ENCODE results near the gene AHCYL2. TPM values are rescaled to one million over a fixed set of nuclear protein-coding genes. Genes with fewer than 3 reads are reported as not detected.
"Not testable (repeated sequence)": the region's sequence is repeated elsewhere in the genome, so short reads cannot be mapped to it uniquely, and the experiment has no call there.

AHCYL2 gene
- total RNA-seq, 1 donor from 2014 or later: 10.1 TPM

- no peak for DNase-seq (ENCODE audit: low read depth)
- H3K36me3 ChIP-seq (ENCODE audit: control insufficient read depth, insufficient read depth, low read length): no peaks in the 10 kb centered on the region
- no peaks in the 10 kb centered on the region for H3K27me3 ChIP-seq (ENCODE audit: control insufficient read depth, insufficient read depth, low read length)
- H3K4me3 ChIP-seq (ENCODE audit: low read depth, low read length): no peak overlapping the region
- TF ChIP-seq, protein P1, sequence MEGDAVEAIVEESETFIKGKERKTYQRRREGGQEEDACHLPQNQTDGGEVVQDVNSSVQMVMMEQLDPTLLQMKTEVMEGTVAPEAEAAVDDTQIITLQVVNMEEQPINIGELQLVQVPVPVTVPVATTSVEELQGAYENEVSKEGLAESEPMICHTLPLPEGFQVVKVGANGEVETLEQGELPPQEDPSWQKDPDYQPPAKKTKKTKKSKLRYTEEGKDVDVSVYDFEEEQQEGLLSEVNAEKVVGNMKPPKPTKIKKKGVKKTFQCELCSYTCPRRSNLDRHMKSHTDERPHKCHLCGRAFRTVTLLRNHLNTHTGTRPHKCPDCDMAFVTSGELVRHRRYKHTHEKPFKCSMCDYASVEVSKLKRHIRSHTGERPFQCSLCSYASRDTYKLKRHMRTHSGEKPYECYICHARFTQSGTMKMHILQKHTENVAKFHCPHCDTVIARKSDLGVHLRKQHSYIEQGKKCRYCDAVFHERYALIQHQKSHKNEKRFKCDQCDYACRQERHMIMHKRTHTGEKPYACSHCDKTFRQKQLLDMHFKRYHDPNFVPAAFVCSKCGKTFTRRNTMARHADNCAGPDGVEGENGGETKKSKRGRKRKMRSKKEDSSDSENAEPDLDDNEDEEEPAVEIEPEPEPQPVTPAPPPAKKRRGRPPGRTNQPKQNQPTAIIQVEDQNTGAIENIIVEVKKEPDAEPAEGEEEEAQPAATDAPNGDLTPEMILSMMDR (IDR thresholded peaks at IDR 0.05; ENCODE audit: insufficient read depth, low read length, poor library complexity, severe bottlenecking): no peak
These were observed 177.4 kb downstream of the AHCYL2 start for GRCh38 chr7:129401967-129402860.

DNA sequence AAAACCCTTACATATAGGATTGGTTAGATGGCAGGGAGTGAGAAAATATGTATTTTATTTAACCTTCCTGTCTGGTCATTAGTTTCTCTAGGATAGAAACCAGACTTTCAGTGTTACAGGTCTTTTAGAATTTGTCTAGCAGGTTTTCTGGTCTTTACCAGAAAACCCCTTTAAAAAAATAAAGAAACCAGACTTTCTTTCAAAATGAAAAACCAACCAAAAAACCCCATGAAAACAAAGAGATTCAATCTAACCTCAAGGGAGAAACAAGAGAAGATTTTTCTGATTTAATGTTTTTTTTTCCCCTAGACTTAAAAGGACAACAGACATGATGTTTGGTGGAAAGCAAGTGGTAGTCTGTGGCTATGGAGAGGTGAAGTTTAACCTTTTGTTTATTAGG is 180.7 kb downstream of the AHCYL2 start:
- TF ChIP-seq, protein P1 (IDR thresholded peaks at IDR 0.05; ENCODE audit: insufficient read depth, low read length, poor library complexity, severe bottlenecking): no peak
- H3K4me3 ChIP-seq (ENCODE audit: low read depth, low read length): no peak overlapping the region
- no peaks in the 10 kb centered on the region for H3K36me3 ChIP-seq (ENCODE audit: control insufficient read depth, insufficient read depth, low read length)
- H3K27me3 ChIP-seq (ENCODE audit: control insufficient read depth, insufficient read depth, low read length): no peaks in the 10 kb centered on the region
- no peak for DNase-seq (ENCODE audit: low read depth)

DNA sequence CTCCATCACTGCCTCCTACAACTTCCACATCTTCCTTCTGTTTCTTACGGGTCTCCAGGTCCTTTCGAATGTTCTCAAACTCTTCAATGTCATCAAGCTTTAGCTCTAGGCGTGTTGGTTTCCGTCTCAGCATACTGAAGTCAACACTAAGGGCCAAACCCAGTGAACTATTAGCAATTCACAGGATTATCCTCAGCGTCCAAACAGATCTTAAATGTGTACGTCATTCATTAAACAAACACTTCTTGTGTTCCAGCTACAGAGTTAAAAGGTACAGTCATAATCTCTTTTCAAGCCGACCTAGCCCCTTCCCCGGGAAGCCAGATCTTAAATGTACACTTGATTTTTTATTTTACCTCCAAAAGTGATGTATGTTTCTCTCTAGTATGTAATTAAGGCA is 185.4 kb downstream of the AHCYL2 start:
- H3K27me3 ChIP-seq (ENCODE audit: control insufficient read depth, insufficient read depth, low read length); DNase-seq (ENCODE audit: low read depth); H3K36me3 ChIP-seq (ENCODE audit: control insufficient read depth, insufficient read depth, low read length); H3K4me3 ChIP-seq (ENCODE audit: low read depth, low read length): not testable (repeated sequence)

GRCh38 chr7:129412501-129412900 is 187.7 kb downstream of the AHCYL2 start:
- TF ChIP-seq, protein P1 (IDR thresholded peaks at IDR 0.05; ENCODE audit: insufficient read depth, low read length, poor library complexity, severe bottlenecking): no peak

DNA sequence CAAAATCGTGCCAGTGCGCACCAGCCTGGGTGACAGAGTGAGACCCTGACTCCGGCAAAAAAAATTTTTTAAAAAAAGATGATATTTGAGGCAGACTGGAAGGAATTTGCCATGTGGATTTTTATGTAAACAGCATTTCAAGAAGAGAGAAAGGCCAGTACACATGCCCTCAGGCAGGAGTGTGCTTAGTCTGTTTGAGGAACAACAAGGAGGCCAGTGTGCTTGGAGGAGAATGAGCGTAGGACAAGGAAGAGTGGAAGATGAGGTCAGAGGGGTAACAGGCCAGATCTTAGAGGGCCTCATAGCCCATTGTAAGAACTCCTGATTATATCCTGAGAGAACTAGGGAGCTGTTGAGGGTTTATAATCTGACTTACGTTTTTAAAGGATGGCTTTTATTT is 192.2 kb downstream of the AHCYL2 start:
- DNase-seq (ENCODE audit: low read depth): no peak
- TF ChIP-seq, protein P1 (IDR thresholded peaks at IDR 0.05; ENCODE audit: insufficient read depth, low read length, poor library complexity, severe bottlenecking): no peak
- no peaks in the 10 kb centered on the region for H3K36me3 ChIP-seq (ENCODE audit: control insufficient read depth, insufficient read depth, low read length)
- no peak overlapping the region for H3K4me3 ChIP-seq (ENCODE audit: low read depth, low read length)
- no peaks in the 10 kb centered on the region for H3K27me3 ChIP-seq (ENCODE audit: control insufficient read depth, insufficient read depth, low read length)

More at GRCh38 chr7:129412501-129412900, 187.7 kb downstream of the AHCYL2 start:
- H3K36me3 ChIP-seq (ENCODE audit: control insufficient read depth, insufficient read depth, low read length): no peaks in the 10 kb centered on the region
- H3K27me3 ChIP-seq (ENCODE audit: control insufficient read depth, insufficient read depth, low read length): no peaks in the 10 kb centered on the region
- DNase-seq (ENCODE audit: low read depth): no peak
- H3K4me3 ChIP-seq (ENCODE audit: low read depth, low read length): no peak overlapping the region

DNA sequence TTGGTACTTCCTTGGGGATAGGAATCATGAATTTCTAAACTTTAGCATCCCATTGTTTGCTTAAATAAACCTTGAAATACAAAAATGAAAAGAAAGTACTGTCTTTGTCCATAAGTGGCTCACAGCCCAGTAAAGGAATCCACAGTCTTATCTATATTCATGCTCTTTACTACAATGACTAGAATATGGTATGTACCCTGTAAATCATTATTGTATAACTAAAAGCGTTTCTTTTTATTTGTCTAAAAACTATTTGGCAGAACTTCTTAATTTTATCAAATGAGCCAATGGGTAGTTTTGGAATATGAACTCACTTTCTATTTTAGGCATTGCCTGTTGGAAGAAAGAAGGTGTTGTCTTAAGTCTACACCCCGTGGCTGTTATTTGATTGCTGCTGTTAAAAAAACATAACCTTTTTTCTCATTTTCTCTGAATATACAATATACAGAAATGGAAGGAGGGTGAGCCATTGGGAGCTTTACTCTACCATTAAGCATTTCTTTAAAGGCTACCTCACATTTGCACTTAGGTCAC is 197.0 kb downstream of the AHCYL2 start:
- H3K4me3 ChIP-seq (ENCODE audit: low read depth, low read length): no peak overlapping the region
- DNase-seq (ENCODE audit: low read depth): no peak
- H3K27me3 ChIP-seq (ENCODE audit: control insufficient read depth, insufficient read depth, low read length): no peaks in the 10 kb centered on the region
- TF ChIP-seq, protein P1 (IDR thresholded peaks at IDR 0.05; ENCODE audit: insufficient read depth, low read length, poor library complexity, severe bottlenecking): no peak
- H3K36me3 ChIP-seq (ENCODE audit: control insufficient read depth, insufficient read depth, low read length): no peaks in the 10 kb centered on the region

Measured in kidney epithelial cell (primary cell).